GM20431 (cell line): ENCODE measurements around the gene MFAP1.
"Not testable (repeated sequence)": the region's sequence is repeated elsewhere in the genome, so short reads cannot be mapped to it uniquely, and the experiment has no call there.

Source experiments
- in situ Hi-C: fragments of 300-500 bp; cut with MseI, MboI; formaldehyde crosslinking; loops from one replicate; pipeline ENCODE4 v1.15.0; 2020; ENCODE audit warnings: low sequenced_read_pairs; ENCODE audit not compliant: unreplicated experiment

The MFAP1 gene, protein sequence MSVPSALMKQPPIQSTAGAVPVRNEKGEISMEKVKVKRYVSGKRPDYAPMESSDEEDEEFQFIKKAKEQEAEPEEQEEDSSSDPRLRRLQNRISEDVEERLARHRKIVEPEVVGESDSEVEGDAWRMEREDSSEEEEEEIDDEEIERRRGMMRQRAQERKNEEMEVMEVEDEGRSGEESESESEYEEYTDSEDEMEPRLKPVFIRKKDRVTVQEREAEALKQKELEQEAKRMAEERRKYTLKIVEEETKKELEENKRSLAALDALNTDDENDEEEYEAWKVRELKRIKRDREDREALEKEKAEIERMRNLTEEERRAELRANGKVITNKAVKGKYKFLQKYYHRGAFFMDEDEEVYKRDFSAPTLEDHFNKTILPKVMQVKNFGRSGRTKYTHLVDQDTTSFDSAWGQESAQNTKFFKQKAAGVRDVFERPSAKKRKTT

GRCh38 chr15:43824302-43825246, at the start of gene MFAP1:
Gene MFAP1, minus strand, starts transcription at chr15:43824690. Its CDS starts 121 bp downstream, at chr15:43824569.
- in situ Hi-C loops: no loop called here

DNA sequence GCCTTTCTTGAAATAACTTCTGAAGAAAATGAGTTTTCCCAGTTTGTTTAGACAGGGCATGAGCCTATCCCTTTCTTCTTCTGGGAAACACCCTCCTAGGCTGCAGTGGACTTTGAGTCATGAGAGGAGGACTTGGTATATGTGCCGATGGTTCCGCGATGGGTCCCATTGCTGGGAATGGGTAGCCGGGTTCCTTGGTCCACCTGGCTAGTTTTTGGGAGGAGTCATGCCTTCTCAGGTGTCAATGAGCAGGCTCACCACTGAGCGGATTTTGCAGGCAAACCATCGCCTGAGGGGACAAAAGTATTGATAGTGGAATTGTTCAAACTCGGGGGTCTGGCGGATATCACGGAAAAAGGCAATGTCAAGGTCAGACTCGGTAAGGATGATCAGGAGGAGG, 49.2 kb upstream of the MFAP1 start:
- in situ Hi-C loops: no loop called here

DNA sequence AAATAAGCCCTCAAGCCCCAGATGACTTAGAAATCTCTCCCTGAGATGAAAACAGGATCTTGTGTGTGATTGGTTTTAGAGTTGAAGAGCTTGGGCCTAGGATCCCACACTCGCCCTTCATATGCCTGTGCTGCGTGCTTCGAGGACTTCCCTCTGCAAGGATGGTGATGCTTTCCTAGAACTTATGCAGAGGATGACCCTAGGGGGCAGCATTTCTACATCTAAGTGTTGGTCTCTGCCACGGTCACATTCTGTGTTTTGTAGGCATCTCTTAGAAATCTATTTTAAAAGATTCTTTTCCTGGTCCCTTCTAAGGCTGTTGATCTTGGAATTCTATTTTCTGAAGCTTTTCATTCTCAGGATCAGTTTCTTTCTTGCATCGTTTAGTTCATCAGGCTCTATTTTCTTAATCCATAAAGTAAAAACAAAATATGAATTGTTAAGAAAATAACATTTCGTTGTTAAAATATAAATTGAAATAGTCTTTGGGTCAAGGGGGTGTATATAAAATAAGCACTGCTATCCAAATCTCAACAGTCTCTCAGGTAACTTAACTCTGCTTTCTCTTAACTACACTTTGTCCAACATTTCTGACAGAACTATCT, 48.0 kb upstream of the MFAP1 start:
- in situ Hi-C loops: no loop called here

GRCh38 chr15:43871835-43872234, 47.3 kb upstream of the MFAP1 start:
- in situ Hi-C loops: no loop called here

DNA sequence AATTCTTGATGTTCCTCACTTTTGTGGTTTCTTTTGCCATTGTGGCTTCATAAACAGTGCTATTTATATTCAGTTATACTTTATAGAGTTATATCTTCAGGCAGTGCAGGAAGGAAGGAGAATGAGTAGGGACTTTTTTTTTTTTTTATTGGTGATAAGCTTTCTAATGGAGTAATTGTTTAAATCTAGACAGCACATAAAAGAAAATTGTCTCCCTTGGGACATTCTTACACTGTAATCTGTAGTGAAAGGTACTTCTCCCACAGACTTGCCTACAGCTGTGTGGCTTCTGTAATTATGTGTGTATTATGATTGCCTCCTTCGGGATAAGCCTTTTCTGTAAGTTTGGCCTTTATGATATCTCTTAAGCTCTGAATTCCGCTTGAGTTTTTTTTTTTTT, 43.9 kb upstream of the MFAP1 start:
- in situ Hi-C loops: no loop called here

DNA sequence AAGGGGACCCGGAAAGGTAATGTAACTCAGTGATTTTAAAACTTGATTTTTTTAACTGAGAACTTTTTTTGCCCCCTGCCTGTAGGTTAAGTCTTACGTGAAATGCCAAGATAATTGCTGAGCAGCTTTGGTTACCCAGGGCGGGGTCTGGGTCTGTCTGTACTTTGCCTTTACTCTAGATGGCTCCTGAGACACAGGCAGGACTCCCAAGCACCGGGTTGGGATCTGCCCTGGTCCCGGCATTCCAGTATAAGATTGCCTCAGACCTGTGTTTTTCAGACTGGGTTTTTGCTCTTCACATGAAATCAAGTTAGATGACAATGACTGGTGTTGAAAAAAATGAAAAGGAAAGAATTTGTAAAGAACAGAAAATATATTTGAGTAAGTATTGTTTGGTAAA, 42.6 kb upstream of the MFAP1 start:
- in situ Hi-C loops: no loop called here

- in situ Hi-C loops: not testable (repeated sequence)
Measured at GRCh38 chr15:43866636-43867035, 42.1 kb upstream of the MFAP1 start.

DNA sequence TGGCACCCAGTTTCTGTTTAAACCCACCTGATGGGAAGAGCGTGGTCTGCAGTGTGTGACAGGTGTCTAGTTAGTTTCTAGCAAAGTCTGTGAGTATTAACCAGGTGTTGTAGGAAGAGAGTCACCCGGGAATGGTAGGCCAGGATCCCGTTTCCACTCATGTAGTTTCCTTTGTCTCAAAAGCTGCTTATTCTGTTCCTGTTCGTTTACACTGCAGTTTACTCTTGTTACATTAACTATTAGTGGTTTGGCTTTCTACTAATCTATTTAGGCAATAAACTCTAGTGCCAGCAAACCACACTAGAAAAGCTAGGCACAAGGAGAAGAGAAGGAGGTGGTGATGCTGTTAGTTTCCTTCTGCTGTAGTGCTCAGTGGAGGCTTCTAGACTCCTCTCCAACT, 35.1 kb upstream of the MFAP1 start:
- in situ Hi-C loops: no loop called here

- in situ Hi-C loops: no loop called here
Measured at GRCh38 chr15:43854801-43855200, 30.3 kb upstream of the MFAP1 start.

DNA sequence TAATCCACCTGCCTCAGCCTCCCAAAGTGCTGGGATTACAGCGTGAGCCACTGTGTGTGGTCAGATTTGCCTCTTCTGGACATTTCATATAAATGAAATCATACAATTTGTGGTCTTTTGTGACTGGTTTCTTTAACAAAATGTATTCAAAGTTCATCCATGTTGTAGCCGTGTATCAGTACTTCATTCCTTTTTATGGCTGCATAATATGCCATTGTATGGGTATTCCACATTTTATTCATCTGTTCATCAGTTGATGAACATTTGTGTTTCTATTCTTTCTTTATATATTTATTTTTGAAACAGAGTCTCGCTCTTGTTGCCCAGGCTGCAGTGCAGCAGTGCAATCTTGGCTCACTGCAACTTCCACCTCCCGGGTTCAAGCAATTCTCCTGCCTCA, 28.1 kb upstream of the MFAP1 start:
- in situ Hi-C loops: no loop called here

DNA sequence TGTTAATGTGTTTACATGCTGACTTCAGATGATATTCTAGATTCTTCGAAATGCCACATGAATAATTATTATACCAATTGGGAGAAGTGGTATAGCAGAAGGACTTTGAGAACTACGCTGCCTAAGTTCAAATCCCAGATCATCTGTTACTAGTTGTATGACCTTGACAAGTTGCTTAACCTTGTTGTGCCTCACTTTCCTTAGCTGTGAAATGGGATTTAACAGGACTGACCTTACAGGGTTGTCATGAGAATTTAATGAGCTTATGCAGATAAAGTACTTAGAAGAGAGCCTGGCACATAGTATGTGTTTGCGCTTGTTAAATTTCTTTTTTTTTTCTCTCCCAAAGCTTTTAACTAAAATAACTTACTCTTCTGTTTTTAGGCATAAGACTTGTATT, 26.8 kb upstream of the MFAP1 start:
- in situ Hi-C loops: no loop called here

DNA sequence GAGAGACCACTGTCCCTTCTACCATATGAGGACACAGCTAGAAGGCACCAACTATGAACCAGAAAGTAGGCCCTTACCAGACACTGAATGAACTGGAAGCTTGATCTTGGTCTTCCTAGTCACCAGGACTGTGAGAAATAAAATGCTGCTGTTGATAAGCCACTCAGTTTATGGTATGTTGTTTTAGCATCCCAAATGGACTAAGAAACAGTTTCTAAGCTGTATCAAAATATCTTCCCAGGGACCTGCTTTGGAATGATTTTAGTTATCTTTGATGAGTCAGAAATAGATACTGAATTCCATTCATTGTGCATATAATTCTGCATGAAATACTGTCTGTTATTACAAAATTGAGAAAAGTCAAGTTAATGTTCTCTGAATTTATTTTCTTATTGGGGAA, 20.9 kb upstream of the MFAP1 start:
- in situ Hi-C loops: no loop called here

- in situ Hi-C loops: not testable (repeated sequence)
Measured at GRCh38 chr15:43832485-43832884, 8.0 kb upstream of the MFAP1 start.

GRCh38 chr15:43831519-43832052, 7.1 kb upstream of the MFAP1 start:
- in situ Hi-C loops: not testable (repeated sequence)

- in situ Hi-C loops: not testable (repeated sequence)
Measured at GRCh38 chr15:43830691-43831275, 6.3 kb upstream of the MFAP1 start.

DNA sequence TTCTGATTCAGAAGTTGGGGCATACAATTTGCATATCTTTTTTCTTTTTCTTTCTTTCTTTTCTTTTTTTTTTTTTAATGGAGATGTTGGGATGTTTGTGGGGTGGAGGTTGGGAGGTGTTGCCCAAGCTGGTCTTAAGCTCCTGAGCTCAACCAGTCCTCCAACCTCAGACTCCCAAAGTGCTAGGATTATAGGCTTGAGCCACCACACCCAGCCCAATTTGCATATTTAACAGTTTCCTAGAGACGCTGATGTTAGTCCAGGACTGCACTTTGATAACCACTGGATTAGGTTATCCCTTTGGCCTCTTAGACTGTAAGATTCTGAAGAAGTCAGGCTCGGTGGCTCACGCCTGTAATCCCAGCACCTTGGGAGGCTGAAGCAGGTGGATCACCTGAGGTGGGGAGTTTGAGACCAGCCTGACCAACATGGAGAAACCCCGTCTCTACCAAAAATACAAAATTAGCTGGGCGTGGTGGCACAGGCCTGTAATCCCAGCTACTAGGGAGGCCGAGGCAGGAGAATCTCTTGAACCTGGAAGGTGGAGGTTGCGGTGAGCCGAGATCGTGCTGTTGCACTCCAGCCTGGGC, 5.6 kb upstream of the MFAP1 start:
- in situ Hi-C loops: not testable (repeated sequence)

GRCh38 chr15:43828061-43828657, 3.7 kb upstream of the MFAP1 start:
- in situ Hi-C loops: no loop called here

GRCh38 chr15:43826508-43827341, 2.2 kb upstream of the MFAP1 start, which contains the start of gene WDR76:
Gene WDR76, plus strand, starts transcription at chr15:43827002. Its CDS starts 31 bp downstream, at chr15:43827033.
- in situ Hi-C loops: no loop called here
